ENCODE data around the gene ZNF292.
"Not testable (repeated sequence)": the region's sequence is repeated elsewhere in the genome, so short reads cannot be mapped to it uniquely, and the experiment has no call there.

The ZNF292 gene

DNA sequence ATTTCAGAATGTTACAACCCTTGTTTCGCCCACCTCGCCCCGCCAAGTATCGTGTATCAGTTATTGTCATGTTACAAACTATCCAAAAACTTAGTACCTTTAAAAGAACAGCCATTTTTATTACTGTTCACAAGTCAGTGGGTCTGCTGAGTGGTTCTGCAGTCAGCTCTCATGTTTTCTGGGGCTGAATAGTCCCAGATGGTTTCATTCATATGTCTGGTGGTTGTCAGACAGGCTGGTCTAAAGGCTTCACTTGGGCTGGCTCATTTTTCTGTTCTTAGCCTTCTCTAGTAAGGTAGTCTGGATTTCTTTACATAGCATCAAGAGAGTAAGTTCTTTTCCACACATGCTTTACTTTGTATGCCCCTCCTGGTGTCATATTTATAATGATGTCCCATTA lies 8.6 kb downstream of the ZNF292 start:
- DNase-seq, result no peak

DNA sequence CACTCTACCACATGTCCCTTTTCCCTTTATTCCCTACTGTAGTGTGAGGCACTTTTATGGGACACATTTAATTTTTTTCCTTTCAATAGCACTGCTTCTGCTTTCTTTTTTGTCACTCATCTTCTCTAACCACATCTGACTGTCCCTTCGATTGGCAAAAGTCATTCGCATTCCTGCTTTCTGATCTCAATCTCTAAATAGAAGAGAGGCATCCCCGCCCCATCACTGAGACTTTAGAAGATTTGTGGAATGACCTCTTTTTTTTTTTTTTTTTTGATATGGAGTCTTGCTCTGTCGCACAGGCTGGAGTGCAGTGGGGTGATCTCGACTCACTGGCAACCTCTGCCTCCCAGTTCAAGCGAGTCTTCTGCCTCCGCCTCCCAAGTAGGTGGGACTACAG lies 9.1 kb downstream of the ZNF292 start:
- no peak for DNase-seq

DNA sequence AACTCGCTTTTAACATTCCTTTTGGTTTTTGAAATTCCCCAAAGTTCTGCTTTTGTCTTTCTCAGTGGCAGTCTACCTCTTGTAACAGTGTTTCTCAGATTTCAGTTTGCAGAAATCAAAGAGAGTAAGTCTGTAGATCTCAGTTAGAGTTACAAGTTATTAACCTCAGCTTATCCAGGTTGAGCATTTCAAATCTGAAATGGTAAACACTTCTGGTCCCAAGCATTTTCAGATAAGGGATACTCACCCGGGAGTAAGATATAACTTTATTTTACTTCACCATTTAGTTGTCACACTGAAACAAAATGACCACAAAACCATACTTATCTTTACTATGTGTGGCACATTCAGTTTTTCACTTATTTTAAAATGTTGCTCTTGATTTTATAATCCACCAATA lies 9.8 kb downstream of the ZNF292 start:
- DNase-seq, result no peak

DNA sequence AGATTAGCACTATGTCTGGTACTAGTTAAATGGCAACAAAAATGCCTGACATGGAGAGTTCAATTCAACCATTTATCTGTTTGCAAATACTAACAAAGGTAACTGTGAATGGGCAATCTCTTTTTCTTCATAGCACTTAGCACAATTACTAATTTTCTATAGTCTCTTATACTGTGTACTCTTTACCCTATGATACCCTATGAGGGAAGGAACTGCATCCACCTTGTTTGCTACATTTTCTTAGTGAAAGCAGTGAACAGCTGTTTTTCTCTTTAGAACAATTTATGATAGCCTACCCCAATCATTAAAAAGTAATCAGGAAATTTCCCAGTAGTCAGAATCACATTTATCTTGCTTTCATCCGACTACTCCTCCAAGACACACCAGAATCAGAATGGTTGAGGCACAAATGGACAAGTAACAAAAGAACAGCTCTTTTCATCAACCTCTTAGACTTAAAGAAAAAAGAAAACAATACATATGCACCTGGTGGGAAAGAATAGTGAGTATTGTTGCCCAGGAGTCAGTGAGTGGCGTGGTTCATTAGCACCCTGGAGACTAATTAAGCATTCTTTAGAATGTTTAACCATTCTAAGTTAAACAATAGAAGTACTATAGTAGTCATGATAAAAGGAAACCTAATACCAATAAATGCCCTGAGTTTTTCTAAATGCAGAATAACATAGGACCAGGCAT lies 16.7 kb downstream of the ZNF292 start:
- no peak for DNase-seq

DNA sequence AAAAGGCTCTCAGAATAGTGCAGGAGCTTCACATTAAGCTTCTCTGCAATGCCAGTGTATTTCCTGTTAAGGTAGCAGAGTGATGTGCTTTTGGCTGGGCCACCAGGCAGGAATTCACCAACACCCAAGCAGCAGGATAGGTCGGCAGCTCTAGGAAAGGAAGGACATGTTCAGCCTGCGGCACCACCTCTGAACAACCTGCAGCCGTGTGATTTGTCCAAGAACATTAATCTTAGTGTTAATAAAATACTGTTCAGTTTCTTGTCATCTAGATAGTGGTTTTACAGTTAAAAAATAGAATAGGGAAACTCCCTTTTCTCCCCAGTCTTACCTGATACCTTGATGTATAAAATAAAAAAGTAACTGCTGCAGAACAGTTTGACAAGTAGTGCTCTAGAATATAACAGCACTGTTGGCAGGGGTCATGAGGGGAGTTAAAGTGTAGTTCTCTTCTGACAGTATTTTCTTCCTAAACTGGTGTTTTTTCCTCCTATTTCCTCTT lies 18.8 kb downstream of the ZNF292 start:
- no peak for DNase-seq

DNA sequence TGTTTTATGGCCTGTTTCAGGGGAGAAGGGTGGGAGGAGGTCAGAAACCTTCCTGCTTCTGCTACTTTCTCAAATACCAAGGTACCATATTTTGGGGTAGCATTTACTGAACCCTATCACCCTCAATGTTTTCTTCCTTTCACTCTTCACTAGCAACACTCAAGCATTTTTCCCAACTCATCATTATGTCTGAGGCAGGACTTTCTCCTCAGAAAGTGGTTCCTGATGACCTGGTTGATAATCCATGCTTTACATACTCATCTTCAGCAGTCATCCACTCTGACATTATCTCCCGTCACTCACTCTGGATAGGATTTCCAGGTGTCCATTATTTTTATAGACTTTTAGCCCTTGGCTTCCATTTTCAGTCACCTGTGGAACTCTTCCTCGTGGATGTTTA lies 21.1 kb downstream of the ZNF292 start:
- DNase-seq, result no peak

DNA sequence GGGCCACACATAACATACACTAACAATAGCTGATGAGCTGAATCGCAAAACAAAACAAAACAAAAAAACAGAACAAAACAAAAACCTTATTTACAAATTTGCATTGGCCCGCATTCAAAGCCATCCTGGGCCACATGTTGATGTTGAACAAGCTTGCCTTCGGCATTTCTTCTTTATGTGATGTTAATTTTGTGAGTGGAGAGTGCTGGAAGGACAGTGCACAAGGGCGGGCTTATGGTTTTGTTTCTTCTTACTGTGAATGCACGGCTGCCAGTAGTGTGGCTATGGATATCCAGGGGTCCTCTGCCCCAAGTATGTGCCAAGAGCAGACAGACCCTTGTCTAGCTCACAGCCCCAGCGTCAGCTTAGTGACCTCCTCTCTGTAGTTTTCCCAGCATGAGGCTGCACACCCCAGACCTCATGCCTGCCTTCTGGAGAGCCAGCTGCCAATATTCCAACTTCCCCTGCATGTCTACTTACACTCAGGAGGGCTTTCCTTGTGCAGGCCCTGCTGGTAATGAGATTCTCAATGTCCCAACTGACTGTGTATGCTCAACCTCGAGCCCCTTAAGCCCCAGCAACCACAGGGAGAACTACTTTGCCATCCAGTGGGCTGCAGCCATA lies 24.9 kb downstream of the ZNF292 start:
- no peak for DNase-seq

DNA sequence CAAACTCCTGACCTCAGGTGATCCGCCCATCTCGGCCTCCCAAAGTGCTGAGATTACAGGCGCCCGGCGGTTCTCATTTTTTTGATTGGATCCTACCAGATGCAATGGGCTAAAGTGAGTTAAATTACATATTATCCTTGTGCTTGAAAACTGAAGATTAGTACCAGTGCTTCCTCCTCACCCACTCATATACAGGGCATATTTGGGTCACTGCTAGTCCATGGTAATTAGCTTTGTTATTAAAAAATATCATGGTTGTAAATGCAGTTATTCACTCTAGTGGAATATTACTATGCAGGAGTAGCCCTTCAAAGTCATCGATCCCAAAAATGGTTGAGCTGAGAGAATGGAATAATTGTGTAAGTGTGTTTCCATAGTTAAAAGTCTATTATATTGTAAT lies 26.5 kb downstream of the ZNF292 start:
- no peak for DNase-seq

DNA sequence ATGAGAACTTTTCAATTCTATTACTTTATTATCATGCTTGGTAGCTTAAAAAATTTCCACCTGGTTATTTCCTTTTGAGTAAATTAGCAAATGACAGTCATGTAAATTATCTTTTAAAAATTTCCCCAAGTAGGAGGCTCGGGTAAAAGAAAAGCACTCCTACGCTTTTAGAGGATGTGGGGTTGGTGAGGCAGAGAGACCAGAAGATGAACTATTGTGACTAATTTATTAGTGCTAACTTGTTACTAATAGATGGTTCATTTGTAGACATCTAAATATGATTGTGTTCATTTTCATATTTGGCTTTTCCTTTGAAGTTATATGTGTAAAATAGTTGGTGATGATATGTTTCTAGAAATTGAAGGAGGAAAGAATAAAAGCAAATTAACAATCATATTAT lies 27.0 kb downstream of the ZNF292 start:
- no peak for DNase-seq

DNA sequence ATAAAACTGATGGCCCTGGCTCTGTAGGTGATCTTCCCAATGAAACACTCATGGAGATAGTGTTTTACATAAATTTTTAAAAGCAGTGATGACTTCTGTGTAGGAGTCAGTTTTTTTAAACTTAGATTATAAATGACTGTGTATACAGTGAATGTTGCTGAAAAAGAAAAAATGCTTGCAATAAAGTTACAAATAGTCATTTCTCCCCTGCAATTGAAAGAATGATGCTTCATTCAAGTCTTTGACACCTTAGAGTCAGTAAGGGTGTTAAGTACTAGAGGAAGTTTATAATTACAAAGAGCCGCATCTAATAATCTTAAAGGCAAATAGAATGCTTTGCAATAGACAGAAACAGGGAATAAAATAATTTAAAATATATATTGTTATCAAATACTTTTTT lies 27.6 kb downstream of the ZNF292 start:
- DNase-seq, result no peak

DNA sequence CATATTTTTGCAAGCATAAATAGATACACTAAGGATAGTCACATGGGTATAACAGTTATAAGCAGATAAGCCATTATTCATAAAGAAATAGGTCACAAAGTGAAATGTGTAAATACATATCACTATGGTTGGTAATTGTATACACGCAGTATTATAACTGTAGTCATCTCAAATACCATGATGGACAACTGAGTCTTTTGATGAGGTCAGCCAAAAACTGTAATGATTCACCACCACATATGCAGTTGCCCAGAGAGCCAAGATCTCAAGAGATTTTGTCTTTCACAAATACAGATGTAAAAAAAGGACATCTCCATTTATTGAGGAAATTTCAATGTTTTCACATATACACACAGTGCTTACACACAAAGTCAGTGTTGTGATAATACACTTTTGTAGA lies 28.3 kb downstream of the ZNF292 start:
- DNase-seq, result no peak

DNA sequence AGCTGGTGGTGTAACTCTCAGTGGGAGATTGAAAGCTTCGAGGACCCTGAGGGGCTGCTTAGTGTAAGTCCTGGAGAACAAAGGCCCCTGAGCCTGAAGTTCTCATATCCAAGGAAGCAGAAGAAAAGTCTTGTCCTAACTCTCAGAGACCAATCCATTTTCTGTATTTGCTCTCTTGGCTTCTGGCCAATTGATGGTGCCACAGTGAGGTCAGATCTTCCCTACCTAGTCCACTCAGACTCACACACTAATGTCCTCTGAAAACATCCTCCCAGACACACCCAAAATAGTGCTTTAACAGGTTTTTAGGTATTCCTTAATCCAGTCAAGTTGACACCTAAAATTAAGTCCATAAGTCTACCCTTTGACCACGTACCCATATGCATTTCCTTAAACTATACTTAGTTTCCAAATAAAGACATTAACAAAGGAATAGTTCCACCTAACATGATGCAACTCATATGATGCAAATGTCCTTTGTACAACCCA lies 29.4 kb downstream of the ZNF292 start:
- peak; percentile 11 for DNase-seq

DNA sequence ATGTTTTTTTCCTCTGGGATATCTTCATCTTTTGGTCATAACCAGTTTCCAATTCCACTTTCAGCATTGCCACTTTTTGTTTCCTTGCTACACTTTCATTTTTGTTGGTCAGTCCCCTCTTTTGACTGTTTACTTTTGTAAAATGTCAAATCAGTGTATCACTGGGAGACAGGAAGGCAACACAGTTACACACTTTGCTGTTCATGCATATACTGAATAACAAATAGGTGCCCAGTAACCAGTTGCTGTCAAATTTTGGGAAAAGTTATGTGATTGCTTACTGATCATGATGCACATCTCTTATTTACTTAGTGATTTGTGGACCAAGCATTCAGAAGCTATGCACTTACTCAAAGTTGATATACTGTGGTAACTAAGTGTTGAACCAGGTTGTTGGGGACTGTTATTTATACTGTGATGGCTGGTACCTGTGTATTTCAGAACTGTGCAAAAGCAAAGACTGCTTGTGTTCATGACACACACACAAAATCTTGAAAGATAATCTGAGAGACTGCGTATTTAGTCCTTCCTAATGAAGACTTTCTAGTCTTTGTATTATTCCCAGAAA lies 41.0 kb downstream of the ZNF292 start:
- no peak for DNase-seq

DNA sequence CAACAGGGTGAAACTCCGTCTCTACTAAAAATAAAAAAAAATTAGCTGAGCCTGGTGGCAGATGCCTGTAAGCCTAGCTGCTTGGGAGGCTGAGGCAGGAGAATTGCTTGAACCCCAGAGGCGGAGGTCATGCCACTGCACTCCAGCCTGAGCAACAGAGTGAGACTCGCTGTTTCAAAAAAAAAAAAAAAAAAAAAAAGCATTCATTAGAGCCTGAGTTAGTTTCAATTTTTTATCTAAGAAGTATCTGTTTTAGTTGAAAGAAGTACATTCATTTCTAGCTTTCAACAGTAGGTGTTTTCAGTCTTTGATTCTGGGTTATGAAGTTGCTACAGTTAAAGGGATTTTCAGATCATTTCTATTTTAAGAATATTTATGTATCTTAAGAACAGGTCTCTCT lies 42.2 kb downstream of the ZNF292 start:
- DNase-seq, result no peak

DNA sequence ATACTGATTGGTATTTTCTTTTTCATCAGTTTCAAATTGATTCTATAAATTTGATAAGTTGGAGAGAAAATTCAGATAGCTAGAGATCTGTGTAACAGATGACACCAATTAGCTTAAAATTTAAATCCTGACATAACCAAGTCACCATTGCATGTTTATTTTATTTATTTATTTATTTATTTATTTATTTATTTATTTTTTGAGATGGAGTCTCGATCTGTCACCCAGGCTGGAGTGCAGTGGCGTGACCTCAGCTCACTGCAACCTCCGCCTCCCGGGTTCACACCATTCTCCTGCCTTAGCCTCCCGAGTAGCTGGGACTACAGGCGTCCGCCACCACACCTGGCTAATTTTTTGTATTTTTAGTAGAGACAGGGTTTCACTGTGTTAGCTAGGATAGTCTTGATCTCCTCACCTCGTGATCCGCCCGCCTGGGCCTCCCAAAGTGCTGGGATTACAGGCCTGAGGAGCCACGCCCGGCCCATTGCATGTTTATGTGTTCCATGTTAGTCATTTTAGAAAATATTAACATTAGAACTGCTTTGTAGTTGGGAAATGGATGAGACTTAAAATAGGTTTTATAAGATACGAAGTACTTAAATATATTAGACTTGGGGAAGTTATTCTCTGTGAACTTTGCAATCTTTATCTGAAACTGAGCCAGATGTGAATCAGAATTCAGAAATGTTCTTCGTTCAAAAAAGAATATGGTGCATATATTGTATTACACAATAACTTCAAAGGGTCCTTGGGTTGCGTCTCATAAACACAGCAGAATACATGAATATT lies 42.9 kb downstream of the ZNF292 start:
- not testable (repeated sequence) for DNase-seq

DNA sequence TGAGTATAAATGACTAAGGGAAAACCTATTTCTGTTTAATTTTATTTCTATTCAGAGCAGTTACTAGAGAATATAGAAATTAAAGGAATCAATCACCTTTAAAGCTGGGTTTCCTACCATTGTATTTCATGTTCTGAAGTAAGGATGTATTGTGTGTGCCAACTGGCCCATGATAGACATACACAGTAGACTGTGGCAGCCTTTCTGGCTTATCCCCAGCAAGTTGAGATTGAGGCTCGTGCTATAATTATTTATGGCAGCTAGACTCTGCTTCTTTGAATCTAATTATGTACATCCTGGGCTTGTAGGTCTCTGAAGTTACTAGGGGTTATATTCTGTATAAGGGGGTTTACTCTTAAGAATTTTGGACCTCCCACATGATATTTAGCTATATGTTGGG lies 44.4 kb downstream of the ZNF292 start:
- no peak for DNase-seq

DNA sequence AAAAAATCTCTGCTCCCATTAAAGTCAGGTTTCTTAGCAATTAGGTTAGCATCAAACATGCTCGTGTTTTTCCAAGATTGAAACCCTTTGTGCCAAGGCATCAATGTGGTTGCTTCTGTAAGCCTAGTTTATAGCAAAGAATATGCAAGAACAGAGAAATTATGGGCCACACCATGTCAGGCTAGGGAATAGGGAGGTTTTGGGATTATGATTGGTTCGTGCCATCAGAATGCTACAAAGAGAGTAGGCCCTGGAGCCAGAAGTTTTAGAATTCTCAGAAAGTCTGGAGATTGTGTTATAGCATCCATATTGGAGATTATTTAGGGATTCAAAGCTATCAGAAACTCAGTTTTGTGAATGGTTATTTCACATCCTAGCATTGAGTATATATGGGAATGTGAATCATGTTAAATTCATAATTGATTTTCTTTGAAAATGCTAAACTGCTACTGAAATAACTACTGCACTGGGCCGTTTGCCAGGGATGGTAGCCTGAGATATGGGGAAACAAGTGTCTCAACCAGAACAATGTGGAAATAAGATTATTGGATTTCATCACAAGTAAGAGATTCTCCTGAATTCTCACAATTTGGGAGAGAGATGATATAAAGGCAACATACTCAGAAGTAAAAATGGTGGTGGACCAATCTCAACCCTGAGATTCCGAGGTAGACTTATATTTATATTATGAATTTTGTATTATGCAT lies 45.3 kb downstream of the ZNF292 start:
- DNase-seq, result no peak

DNA sequence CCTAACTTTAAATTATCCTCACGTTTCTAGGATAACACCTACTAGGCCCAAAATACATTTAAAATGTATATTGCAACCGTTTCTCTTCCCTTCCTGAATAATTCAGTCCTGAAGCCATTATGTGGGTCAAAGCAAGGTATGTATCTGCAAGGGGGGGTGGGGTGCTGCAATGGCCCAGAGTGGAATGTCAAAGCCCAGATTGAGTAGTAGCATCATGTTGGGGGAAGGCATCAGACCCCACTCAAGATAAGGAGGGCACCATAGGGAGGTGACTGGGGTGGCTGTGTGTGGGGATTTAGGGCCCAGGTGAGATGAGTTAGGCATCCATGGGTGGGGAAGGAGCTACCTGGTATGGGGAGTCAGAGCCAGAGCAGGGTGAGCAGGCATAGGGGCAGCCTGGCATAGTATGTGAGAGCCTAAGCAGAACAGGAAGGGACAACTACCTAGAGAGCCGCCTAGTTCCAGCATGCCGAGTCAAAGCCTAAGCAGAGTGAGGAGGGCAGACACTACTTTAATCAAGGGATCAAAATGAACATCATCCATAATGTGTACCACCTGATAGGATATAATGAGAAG lies 48.2 kb downstream of the ZNF292 start:
- DNase-seq, result no peak

DNA sequence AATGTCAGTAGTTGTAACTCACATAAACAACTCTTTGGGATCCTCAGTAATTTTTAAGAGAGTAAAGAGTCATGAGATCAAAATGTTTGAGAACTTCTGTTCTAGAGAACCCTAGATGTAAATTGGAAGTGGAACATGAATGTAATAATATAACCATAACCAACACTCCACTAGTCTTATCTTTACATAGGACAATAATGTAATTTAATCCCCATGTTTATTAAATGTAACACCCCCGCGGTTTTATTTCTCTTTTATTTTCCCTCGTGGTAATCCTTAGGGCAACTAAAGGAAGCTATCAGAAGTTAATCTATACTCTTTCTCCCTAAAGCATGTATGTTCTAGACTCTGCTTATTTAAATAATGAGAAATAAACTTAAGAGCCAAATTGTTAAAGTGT lies 54.4 kb downstream of the ZNF292 start:
- no peak for DNase-seq

DNA sequence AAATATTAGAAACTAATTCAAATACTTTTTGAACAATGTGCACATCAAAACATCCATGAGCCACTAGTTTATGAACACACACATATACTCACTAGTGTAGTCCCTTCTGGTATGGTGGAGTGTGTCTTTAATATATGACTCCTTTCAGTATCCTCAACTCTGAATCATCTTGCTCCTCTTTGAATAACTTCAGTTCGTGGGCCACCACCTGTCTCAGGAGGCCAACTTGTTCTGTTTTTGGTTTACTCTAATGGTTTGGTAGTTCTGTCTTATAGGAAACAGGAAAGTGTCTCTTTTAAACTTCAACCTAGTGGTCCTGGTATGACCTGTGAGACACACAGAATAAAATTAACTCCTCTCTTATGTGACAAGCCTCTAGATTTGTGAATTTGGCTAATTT lies 55.6 kb downstream of the ZNF292 start:
- DNase-seq, result no peak

DNA sequence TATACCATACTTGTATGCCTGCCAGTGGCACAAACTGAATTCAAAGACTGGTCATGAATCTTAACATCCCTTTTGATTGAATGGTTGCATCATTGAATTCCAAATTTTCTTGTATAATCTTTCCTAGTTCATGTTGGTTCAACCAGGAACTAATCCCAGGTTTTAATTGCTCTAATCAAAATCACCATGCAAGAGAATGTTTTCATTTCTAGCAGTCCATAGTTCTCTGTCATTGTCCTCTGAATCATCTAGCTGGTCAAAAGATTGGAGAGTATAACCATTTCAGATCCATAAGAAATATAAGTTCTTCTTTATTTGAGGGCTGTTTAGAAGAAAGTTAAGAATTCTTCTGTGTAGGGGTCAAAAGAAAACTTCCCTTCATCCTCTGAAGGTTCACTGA lies 57.2 kb downstream of the ZNF292 start:
- peak; percentile 33 for DNase-seq

DNA sequence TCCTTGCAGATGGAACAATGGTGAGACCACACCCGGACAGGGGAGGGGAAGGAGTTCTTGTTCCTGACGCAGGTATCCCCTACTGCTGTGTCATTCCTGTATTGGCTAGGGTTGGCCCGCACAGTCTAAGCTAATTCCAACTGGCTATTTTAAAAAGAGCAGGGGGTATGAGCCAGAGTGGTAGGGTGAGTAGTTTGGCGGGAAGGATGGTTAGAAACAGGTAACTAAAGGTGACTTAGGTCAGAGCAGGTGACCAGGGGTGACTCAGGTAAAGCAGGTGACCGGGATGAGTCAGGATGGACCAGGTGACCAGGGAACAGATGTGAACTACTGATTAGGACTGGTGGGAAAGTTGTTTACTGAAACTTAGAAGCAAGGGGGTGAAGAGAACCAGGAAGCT lies 58.0 kb downstream of the ZNF292 start:
- peak; percentile 93 for DNase-seq

DNA sequence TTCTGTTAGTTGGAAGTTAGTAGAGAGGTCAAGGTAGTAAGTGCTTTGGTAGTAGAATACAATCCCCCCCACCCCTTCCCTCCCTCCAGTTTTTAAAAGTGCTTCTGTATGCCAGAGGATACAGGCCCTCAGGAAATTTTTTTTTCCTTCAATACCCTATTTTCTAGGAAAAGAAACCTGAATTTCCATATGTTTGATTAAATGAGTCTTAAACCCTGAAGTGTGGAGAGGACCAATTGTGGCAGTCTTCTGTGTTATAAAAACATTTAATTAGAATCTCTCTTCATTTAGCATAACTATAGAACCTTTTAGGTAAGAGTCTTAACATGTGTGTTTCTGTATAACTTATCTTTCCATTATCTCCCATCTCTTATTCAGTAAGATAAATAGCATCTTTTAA lies 59.5 kb downstream of the ZNF292 start:
- no peak for DNase-seq
